Mesenchymal stem cell (in vitro differentiated cells and primary cell): ENCODE data around the gene DSCAM.

Experiments used
- DNase-seq: peaks from one replicate; pipeline ENCODE4 v3.0.0-alpha.2; 2013
- H2AFZ ChIP-seq: one replicate; pipeline ENCODE4 v1.6.1; 2013; ENCODE audit warnings: low read depth, mild to moderate bottlenecking, control low read depth, inconsistent platforms, low read length, moderate library complexity
- H2AK5ac ChIP-seq: 2 replicates; pipeline ENCODE4 v1.6.1; 2013; ENCODE audit warnings: low read length, moderate library complexity, mild to moderate bottlenecking, inconsistent platforms; ENCODE audit not compliant: severe bottlenecking
- H2BK120ac ChIP-seq: one replicate; pipeline ENCODE4 v1.6.1; 2013; ENCODE audit warnings: low read depth, mild to moderate bottlenecking, inconsistent platforms, low read length, moderate library complexity
- H2BK12ac ChIP-seq, 2 experiments: one replicate each; pipeline ENCODE4 v1.6.1; 2013; ENCODE audit warnings: inconsistent platforms in 2 of 2, low read length in 2 of 2, mild to moderate bottlenecking in 2 of 2, moderate library complexity in 2 of 2, control low read depth in 1 of 2
- H2BK15ac ChIP-seq: one replicate; pipeline ENCODE4 v1.6.1; 2013; ENCODE audit warnings: mild to moderate bottlenecking, low read depth, inconsistent platforms; ENCODE audit not compliant: poor library complexity, severe bottlenecking
- H2BK5ac ChIP-seq: 2 replicates; pipeline ENCODE4 v1.6.1; 2013; ENCODE audit warnings: low read depth, mild to moderate bottlenecking, low read length, control low read depth, inconsistent platforms; ENCODE audit not compliant: poor library complexity, severe bottlenecking
- H3K14ac ChIP-seq, 2 experiments: one replicate each; pipeline ENCODE4 v1.6.1; 2013; ENCODE audit warnings: inconsistent platforms in 2 of 2, low read length in 2 of 2, control low read depth in 1 of 2, mild to moderate bottlenecking in 1 of 2, moderate library complexity in 1 of 2
- H3K18ac ChIP-seq, 2 experiments: one replicate each; pipeline ENCODE4 v1.6.1; 2013; ENCODE audit warnings: inconsistent platforms in 2 of 2, low read length in 2 of 2, control low read depth in 1 of 2, low read depth in 1 of 2, mild to moderate bottlenecking in 1 of 2
- H3K23ac ChIP-seq, 2 experiments: one replicate each; pipeline ENCODE4 v1.6.1; 2013; ENCODE audit warnings: inconsistent platforms in 2 of 2, low read length in 2 of 2, mild to moderate bottlenecking in 2 of 2, moderate library complexity in 2 of 2, control low read depth in 1 of 2
- H3K27ac ChIP-seq: 2 replicates; pipeline ENCODE4 v1.5.1; 2013; ENCODE audit warnings: mild to moderate bottlenecking, moderate library complexity, low read length, control low read depth, inconsistent platforms; ENCODE audit not compliant: poor library complexity, severe bottlenecking
- H3K27me3 ChIP-seq, 2 experiments: 2 replicates each; pipeline versions ENCODE4 v1.6.1 to v1.7.0; 2013; ENCODE audit warnings: low read length in 2 of 2, mild to moderate bottlenecking in 2 of 2, moderate library complexity in 2 of 2, control low read depth in 1 of 2, inconsistent platforms in 1 of 2; ENCODE audit not compliant: control insufficient read depth in 1 of 2, insufficient read depth in 1 of 2
- H3K36me3 ChIP-seq, 2 experiments: 2 replicates each; pipeline versions ENCODE4 v1.6.1 to v1.7.0; 2013; ENCODE audit warnings: low read length in 2 of 2, control low read depth in 1 of 2, inconsistent platforms in 1 of 2, low read depth in 1 of 2, mild to moderate bottlenecking in 1 of 2; ENCODE audit not compliant: insufficient read depth in 2 of 2, control insufficient read depth in 1 of 2
- H3K4ac ChIP-seq, 2 experiments: one replicate each; pipeline ENCODE4 v1.6.1; 2013; ENCODE audit warnings: inconsistent platforms in 2 of 2, low read length in 2 of 2, mild to moderate bottlenecking in 2 of 2, moderate library complexity in 2 of 2, control low read depth in 1 of 2, low read depth in 1 of 2
- H3K4me1 ChIP-seq: 2 replicates; pipeline ENCODE4 v1.6.1; 2013; ENCODE audit warnings: low read depth, low read length, control low read depth; ENCODE audit not compliant: control insufficient read depth, insufficient read depth
- H3K4me2 ChIP-seq: 2 replicates; pipeline ENCODE4 v1.6.1; 2013; ENCODE audit warnings: low read length, mild to moderate bottlenecking, inconsistent platforms; ENCODE audit not compliant: poor library complexity, severe bottlenecking
- H3K4me3 ChIP-seq, 2 experiments: 2 replicates each; pipeline versions ENCODE4 v1.5.1 to v1.7.0; 2013; ENCODE audit warnings: low read length in 2 of 2, mild to moderate bottlenecking in 2 of 2, control low read depth in 1 of 2, low read depth in 1 of 2; ENCODE audit not compliant: insufficient read depth in 1 of 2
- H3K79me1 ChIP-seq: replicated peaks from 2 replicates; pipeline ENCODE4 v1.6.1; 2013; ENCODE audit warnings: mild to moderate bottlenecking, control low read depth, low read length, inconsistent platforms; ENCODE audit not compliant: poor library complexity, severe bottlenecking
- H3K9ac ChIP-seq: 2 replicates; pipeline ENCODE4 v1.7.0; 2013; ENCODE audit warnings: mild to moderate bottlenecking, low read length, moderate library complexity
- H3K9me3 ChIP-seq: 2 replicates; pipeline ENCODE4 v1.7.0; 2013; ENCODE audit warnings: mild to moderate bottlenecking, low read length; ENCODE audit not compliant: control insufficient read depth
- H4K8ac ChIP-seq: one replicate; pipeline ENCODE4 v1.6.1; 2013; ENCODE audit warnings: inconsistent platforms, mild to moderate bottlenecking, low read length, moderate library complexity
- H4K91ac ChIP-seq: one replicate; pipeline ENCODE4 v1.6.1; 2013; ENCODE audit warnings: mild to moderate bottlenecking, low read length, inconsistent platforms
- WGBS: methylation state at CpG from one replicate; pipeline ENCODE4 v1.1.7; 2013; ENCODE audit warnings: mixed read lengths; 5-methylcytosine and 5-hydroxymethylcytosine counted together

DSCAM gene

DNA sequence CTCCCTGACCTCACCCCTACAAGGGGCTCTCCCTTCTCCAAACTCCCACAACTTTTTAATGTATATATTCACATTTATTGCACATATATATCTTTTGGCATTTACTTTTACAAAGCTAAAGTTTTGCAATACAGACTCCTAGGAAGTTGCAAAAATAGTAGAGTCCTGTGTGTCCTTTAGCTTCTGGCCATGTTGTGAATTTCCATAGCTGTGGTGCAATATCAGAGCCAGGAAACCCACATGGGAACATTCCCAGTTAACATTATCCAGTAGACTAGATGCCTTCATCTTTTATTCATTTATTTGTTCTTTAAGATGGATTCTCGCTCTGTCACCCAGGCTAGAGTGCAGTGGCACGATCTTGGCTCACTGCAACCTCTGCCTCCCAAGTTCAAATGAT, 636.7 kb downstream of the DSCAM start:
- Histone ChIP-seq H3K18ac (no peak overlapping the region), H2BK120ac (no peak overlapping the region), H2AFZ (no peak overlapping the region), H4K91ac (no peak overlapping the region), H3K27me3 (no peaks in the 10 kb centered on the region), H3K9me3 (no peaks in the 10 kb centered on the region), H3K27ac (no peak overlapping the region), H3K14ac (no peak overlapping the region), H3K79me1 (no peaks in the 10 kb centered on the region), H3K4me3 (no peak overlapping the region), H3K36me3 (no peaks in the 10 kb centered on the region), H3K23ac (no peak overlapping the region), H2BK5ac (no peak overlapping the region), H2BK12ac (no peak overlapping the region), H3K4me2 (no peak overlapping the region), H3K4me1 (no peaks in the 10 kb centered on the region), H3K9ac (no peak overlapping the region), H2BK15ac (no peak overlapping the region), H3K4ac (no peak overlapping the region), H2AK5ac (no peak overlapping the region), H4K8ac (no peak overlapping the region)
- WGBS, result 61% methylated on average over 2 of the region's 2 CpGs
- DNase-seq, result no peak

DNA sequence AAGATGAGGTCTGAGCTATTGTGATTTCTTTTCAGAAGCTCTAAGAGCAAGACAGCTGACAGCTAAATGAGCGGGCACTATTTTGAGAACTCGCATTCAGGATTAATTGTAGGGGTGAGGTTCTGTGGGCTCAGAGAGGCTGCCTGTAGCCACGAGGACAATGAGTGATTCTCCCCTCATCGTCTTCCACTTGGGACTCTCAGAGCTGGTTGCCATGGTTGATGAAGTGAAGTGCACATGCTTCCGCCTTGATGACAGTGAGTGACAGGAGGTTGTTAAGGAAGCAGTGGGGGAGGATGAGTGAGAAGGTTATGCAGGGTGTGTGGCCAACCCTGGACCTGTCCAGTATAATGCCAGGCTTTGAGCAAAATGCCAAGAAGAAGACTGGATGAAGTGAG, 638.0 kb downstream of the DSCAM start:
- Histone ChIP-seq H3K23ac (no peak overlapping the region), H3K4me3 (no peak overlapping the region), H2BK120ac (no peak overlapping the region), H2BK15ac (no peak overlapping the region), H2AK5ac (no peak overlapping the region), H3K4me2 (no peak overlapping the region), H3K18ac (no peak overlapping the region), H2BK12ac (no peak overlapping the region), H4K91ac (no peak overlapping the region), H3K4ac (no peak overlapping the region), H4K8ac (no peak overlapping the region), H3K27me3 (no peaks in the 10 kb centered on the region), H3K36me3 (no peaks in the 10 kb centered on the region), H3K27ac (no peak overlapping the region), H3K79me1 (no peaks in the 10 kb centered on the region), H3K9me3 (no peaks in the 10 kb centered on the region), H3K4me1 (no peaks in the 10 kb centered on the region), H2BK5ac (no peak overlapping the region), H2AFZ (no peak overlapping the region), H3K14ac (no peak overlapping the region), H3K9ac (no peak overlapping the region)
- 78% methylated on average over 5 of the region's 5 CpGs for WGBS
- no peak for DNase-seq

DNA sequence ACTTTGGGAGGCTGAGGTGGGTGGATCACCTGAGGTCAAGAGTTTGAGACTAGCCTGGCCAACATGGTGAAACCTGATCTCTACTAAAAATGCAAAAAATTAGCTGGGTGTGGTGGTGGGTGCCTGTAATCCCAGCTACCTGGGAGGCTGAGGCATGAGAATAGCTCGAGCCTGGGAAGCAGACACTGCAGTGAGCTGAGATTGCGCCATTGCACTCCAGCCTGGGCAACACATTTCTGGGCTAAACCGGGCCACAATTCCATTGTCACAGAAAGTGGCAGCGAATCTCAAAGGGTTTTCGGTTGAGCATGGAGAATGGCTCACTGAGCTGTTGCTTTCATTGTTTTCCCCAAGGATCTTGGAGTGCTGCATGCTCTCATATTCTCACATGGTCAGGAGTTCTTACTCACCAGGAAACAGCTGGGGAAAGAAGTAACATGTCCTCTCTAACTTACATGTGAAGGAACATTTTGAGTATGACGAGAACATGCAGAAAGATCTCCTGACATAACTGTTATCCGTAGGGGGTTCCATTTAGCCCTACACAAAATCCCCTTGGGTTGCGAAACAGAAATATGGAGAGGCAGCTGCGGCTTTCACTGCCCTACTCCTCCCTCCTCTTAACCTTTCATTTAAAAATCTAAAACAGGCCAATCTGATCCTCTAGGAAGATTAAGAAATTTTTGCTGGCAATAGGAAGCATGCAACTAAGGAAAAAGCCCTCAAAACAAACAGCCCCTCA, 638.6 kb downstream of the DSCAM start:
- H3K4ac ChIP-seq, result no peak overlapping the region
- WGBS, result 78% methylated on average over 8 of the region's 9 CpGs

DNA sequence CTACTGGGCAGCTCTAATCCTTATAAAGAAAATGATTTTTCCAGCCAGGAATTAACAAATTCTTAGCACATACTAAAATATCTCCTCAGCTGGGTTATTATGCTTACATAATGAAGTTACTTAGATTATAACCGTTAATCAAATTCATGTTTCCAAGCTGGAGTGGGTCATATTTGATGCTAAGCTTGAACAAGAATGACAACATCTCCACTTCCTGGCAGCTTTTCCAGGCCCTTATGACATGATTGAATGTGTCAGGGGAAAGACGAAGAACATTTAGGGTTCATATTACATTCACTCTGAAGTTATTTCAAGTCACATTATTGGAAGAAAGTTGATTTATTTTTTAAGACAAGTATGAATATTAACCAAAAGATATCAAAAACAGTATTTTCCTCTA, 646.0 kb downstream of the DSCAM start:
- no peaks in the 10 kb centered on the region for H3K79me1 ChIP-seq
- DNase-seq, result no peak

More for the DNA sequence above, 638.6 kb downstream of the DSCAM start:
- no peak overlapping the region for H2BK5ac ChIP-seq
- H2BK120ac ChIP-seq, result no peak overlapping the region
- no peak overlapping the region for H3K9ac ChIP-seq
- H3K36me3 ChIP-seq, result no peaks in the 10 kb centered on the region
- no peaks in the 10 kb centered on the region for H3K79me1 ChIP-seq
- H3K4me2 ChIP-seq, result no peak overlapping the region
- H4K91ac ChIP-seq, result no peak overlapping the region
- H3K27ac ChIP-seq, result no peak overlapping the region
- no peak overlapping the region for H3K14ac ChIP-seq
- no peak overlapping the region for H4K8ac ChIP-seq
- no peaks in the 10 kb centered on the region for H3K9me3 ChIP-seq
- DNase-seq, result no peak
- H2BK15ac ChIP-seq, result no peak overlapping the region
- H2AK5ac ChIP-seq, result no peak overlapping the region
- no peak overlapping the region for H3K18ac ChIP-seq
- H3K4me3 ChIP-seq, result no peak overlapping the region
- H3K23ac ChIP-seq, result no peak overlapping the region
- no peaks in the 10 kb centered on the region for H3K27me3 ChIP-seq
- H3K4me1 ChIP-seq, result no peaks in the 10 kb centered on the region
- no peak overlapping the region for H2AFZ ChIP-seq
- no peak overlapping the region for H2BK12ac ChIP-seq

More for the DNA sequence above, 646.0 kb downstream of the DSCAM start:
- Histone ChIP-seq H3K36me3 (no peaks in the 10 kb centered on the region), H3K27me3 (no peaks in the 10 kb centered on the region), H2BK120ac (no peak overlapping the region), H4K91ac (no peak overlapping the region), H3K4ac (no peak overlapping the region), H4K8ac (no peak overlapping the region), H3K14ac (no peak overlapping the region), H3K27ac (no peak overlapping the region), H2BK12ac (no peak overlapping the region), H3K18ac (no peak overlapping the region), H3K9me3 (peaks cover 4% of the 10 kb centered on the region), H3K9ac (no peak overlapping the region), H2BK15ac (no peak overlapping the region), H2AK5ac (no peak overlapping the region), H2AFZ (no peak overlapping the region), H2BK5ac (no peak overlapping the region), H3K4me3 (no peak overlapping the region), H3K23ac (no peak overlapping the region), H3K4me1 (no peaks in the 10 kb centered on the region), H3K4me2 (no peak overlapping the region)
- WGBS, result no CpG with 5 or more reads among the region's 2 CpGs
